22Rv1 (cell line): ENCODE results near the gene AKNA.

Experiments
- H3K27ac ChIP-seq: fragments of 450-650 bp; 2 replicates; pipeline ENCODE4 v1.5.1; 2017
- CTCF ChIP-seq: fragments of 450-650 bp; IDR thresholded peaks from 2 replicates; pipeline ENCODE4 v1.5.1; 2017; ENCODE audit warnings: mild to moderate bottlenecking
- ZFX ChIP-seq: fragments of 450-650 bp; IDR thresholded peaks from 2 replicates; pipeline ENCODE4 v1.6.1; 2017; ENCODE audit warnings: antibody characterized with exemption, borderline replicate concordance

AKNA gene

DNA sequence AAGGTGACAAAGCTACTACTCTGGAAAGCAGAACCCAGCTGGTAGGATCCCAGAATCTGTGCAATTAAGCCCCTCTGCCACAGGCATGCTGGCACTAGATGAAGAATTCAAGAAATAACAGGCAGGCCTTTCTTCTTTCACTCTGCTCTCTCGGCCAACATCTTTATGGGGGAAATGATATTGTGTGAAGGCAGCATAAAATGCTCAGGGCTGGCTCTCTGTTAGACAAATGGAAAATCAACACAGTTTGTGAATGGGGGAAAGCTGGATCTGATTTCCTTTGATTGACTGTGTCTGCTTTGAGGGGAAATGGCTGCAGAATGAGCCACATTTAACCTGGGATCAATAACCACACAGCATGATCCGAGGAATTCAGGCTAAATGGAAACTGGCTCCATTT lies 29.1 kb upstream of the AKNA start:
- H3K27ac ChIP-seq, result no peak overlapping the region
- TF ChIP-seq CTCF, result no peak
- no peak for TF ChIP-seq ZFX

DNA sequence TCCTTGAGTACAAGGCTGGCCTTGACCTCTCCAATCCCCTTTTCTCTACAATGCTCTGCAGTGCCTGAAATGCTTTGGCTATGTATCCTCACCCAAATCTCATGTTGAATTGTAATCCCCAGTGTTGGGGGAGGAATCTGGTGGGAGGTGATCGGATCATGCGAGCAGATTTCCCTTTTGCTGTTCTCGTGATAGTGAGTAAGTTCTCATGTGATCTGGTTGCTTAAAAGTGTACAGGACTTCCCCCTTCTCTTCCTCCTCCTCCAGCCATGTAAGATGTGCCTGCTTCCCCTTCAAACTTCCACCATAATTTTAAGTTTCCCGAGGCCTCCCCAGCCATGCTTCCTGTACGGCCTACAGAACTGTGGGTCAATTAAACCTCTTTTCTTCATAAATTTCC lies 28.5 kb upstream of the AKNA start:
- H3K27ac ChIP-seq, result no peak overlapping the region
- no peak for TF ChIP-seq CTCF
- TF ChIP-seq ZFX, result no peak

DNA sequence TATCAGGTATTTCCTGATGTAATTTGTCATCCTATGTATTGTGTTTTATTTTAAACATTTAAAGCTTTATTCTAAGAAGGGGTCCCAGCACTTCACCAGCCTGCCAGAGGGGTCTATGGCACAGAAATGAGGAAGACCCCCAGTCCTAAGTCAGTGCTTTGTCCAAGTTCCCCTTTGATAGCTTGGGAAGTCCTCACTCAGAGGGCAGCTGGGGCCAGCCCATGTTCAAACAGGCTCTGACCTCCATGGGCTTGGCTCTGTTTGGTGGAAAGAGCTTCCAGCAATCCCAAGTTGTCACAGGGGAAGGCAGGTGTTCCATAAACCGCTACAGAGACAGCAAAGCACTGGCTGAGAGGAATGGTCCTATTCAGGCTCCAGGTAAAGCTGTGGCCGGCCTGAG lies 26.6 kb upstream of the AKNA start:
- no peak for TF ChIP-seq ZFX
- no peak for TF ChIP-seq CTCF
- no peak overlapping the region for H3K27ac ChIP-seq

DNA sequence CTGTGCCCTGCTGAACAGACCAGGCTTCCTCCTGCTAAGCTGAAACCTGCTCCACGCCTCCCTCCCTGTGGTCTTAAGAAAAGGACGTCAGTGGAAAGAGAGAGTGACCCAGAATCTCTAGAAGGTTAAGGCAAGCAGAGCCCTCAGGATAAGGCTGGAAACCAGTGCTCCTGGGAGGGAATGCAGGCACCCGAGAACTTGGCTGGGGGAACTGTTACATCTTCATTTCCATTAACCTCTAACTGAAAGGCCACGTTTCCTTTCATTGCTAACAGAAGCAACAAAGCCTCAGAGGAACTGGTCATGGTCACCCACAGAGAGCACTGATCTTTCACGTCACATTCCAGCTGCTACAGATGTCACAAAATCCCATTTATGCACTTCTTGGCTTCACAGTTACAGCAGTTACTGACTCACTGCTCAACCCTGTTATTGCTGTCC lies 26.1 kb upstream of the AKNA start:
- no peak overlapping the region for H3K27ac ChIP-seq
- no peak for TF ChIP-seq CTCF
- no peak for TF ChIP-seq ZFX

DNA sequence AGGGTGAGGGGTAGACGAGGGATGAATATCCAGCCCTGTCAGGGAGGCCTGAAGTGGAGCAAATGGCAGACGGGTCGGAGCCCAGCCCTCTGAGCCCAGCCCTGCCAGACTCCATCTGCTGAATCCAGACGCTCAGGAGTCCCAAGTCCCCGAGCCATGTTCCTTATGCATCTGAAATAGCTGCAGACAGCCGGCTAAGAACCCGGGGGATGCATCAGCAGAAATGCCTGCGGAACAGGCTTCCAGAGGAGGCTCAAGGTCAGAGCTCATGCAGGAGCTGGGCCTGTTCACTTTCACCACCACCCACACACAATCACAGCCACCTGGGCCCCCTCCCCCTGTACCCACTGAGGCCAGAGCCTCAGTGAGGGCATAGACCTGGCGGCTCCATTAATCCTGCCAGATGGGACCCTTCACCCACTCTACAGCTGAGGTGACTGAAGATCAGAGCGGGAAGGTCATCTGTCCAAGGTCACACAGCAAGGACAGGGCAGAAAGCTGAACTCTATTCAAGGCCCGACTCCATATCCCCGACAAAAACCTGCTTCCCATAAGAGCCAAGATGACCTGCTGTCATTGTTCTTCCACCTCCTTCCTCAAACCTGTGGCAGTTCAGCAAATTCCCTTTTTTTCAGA lies 24.4 kb upstream of the AKNA start:
- TF ChIP-seq ZFX (no peak), CTCF (no peak)
- no peak overlapping the region for H3K27ac ChIP-seq

- TF ChIP-seq CTCF (no peak), ZFX (no peak)
- H3K27ac ChIP-seq, result no peak overlapping the region
Observed at GRCh38 chr9:114411452-114411851, 23.7 kb upstream of the AKNA start.

DNA sequence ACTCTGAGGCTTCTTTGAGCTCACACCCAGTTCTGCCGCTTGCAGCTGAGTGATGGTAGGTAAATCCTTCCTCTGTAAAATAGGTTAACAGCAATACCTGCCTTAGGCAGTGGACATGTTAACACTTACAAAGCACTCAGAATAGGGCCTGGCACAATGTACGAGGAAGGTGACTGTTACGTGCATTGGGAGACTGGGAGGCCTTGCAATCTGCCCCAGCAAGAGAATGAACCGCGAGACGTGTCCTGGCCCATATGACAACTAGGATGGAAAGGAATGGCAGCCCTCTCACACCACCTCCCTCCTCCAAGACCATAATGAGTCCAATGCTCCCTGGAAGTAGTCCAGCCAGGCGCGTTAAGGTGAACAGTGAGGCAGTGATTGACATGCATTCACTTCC lies 23.1 kb upstream of the AKNA start:
- TF ChIP-seq CTCF, result no peak
- H3K27ac ChIP-seq, result no peak overlapping the region
